GM19025 (cell line): ENCODE data around the gene DHRS7.

ENCODE experiments used
- ATAC-seq: cut with Tn5 transposase; IDR thresholded peaks from one replicate; pipeline ENCODE4 v1.9.1; 2021; ENCODE audit warnings: mild to moderate bottlenecking, low read depth, moderate library complexity; ENCODE audit not compliant: unreplicated experiment

DHRS7 gene

GRCh38 chr14:60164712-60165546, at the start of gene DHRS7:
Gene DHRS7, minus strand, starts transcription at chr14:60165398. Its CDS starts 89 bp downstream, at chr14:60165309.
- peak; percentile 88 for ATAC-seq

GRCh38 chr14:60214415-60215126, 49.4 kb upstream of the DHRS7 start:
- no peak for ATAC-seq

- ATAC-seq, result no peak
Measured at GRCh38 chr14:60214003-60214402, 48.8 kb upstream of the DHRS7 start.

GRCh38 chr14:60212503-60213371, 47.5 kb upstream of the DHRS7 start:
- peak; percentile 89 for ATAC-seq

GRCh38 chr14:60211153-60211552, 46.0 kb upstream of the DHRS7 start:
- no peak for ATAC-seq

GRCh38 chr14:60210703-60211102, 45.5 kb upstream of the DHRS7 start:
- ATAC-seq, result no peak

- peak; percentile 43 for ATAC-seq
Measured at GRCh38 chr14:60206837-60207533, 41.8 kb upstream of the DHRS7 start.

- ATAC-seq, result no peak
Measured at GRCh38 chr14:60206249-60206670, 41.1 kb upstream of the DHRS7 start.

- ATAC-seq, result peak; percentile 40
Measured at GRCh38 chr14:60204843-60205774, 39.9 kb upstream of the DHRS7 start.

- peak; percentile 70 for ATAC-seq
Measured at GRCh38 chr14:60204104-60204842, 39.1 kb upstream of the DHRS7 start.

- no peak for ATAC-seq
Measured at GRCh38 chr14:60199321-60199720, 34.1 kb upstream of the DHRS7 start.

GRCh38 chr14:60197629-60198303, 32.6 kb upstream of the DHRS7 start:
- ATAC-seq, result no peak

- ATAC-seq, result no peak
Measured at GRCh38 chr14:60196291-60196690, 31.1 kb upstream of the DHRS7 start.

- ATAC-seq, result peak; percentile 59
Measured at GRCh38 chr14:60195179-60195810, 30.1 kb upstream of the DHRS7 start.

- ATAC-seq, result no peak
Measured at GRCh38 chr14:60189923-60190840, 25.0 kb upstream of the DHRS7 start.

- no peak for ATAC-seq
Measured at GRCh38 chr14:60188696-60189095, 23.5 kb upstream of the DHRS7 start.
